ENCODE results near the gene PTPRT. TPM values are rescaled to one million over a fixed set of nuclear protein-coding genes. Genes with fewer than 3 reads are reported as not detected.

Gene PTPRT
- total RNA-seq, 6 donors from 2014 or later: 0.20 to 7.1 (median 3.8) TPM

- DNase-seq (no peak), ATAC-seq (ENCODE audit: low FRiP score in 2 of 2) (no peak)
- WGBS, 2 donors: 79 to 83% methylated on average over 4 of the region's 4 CpGs
- TF ChIP-seq CTCF (IDR thresholded peaks at IDR 0.05): no peak
- TF ChIP-seq POLR2AphosphoS5 (IDR thresholded peaks at IDR 0.05): no peak
- TF ChIP-seq EP300 (IDR thresholded peaks at IDR 0.05): no peak
- no peak for TF ChIP-seq POLR2A (IDR thresholded peaks at IDR 0.05)
- Histone ChIP-seq H3K27ac (no peak overlapping the region), H3K9me3 (no peaks in the 10 kb centered on the region), H3K27me3 (no peaks in the 10 kb centered on the region), H3K4me3 (no peak overlapping the region), H3K36me3 (no peaks in the 10 kb centered on the region), H3K4me1 (no peaks in the 10 kb centered on the region)
These were observed 695.4 kb downstream of the PTPRT start for GRCh38 chr20:42494290-42494689.

GRCh38 chr20:42493001-42493400 lies 696.7 kb downstream of the PTPRT start:
- Histone ChIP-seq H3K4me3 (no peak overlapping the region), H3K4me1 (no peaks in the 10 kb centered on the region), H3K36me3 (no peaks in the 10 kb centered on the region), H3K27ac (no peak overlapping the region), H3K27me3 (no peaks in the 10 kb centered on the region), H3K9me3 (no peaks in the 10 kb centered on the region)
- ATAC-seq (ENCODE audit: low FRiP score in 2 of 2): peak in 1 of 2 donors; percentile 43
- DNase-seq: no peak
- TF ChIP-seq POLR2AphosphoS5 (IDR thresholded peaks at IDR 0.05) (no peak), POLR2A (IDR thresholded peaks at IDR 0.05) (no peak), CTCF (IDR thresholded peaks at IDR 0.05) (no peak), EP300 (IDR thresholded peaks at IDR 0.05) (no peak)

- Histone ChIP-seq H3K27me3 (no peaks in the 10 kb centered on the region), H3K4me3 (no peak overlapping the region), H3K27ac (no peak overlapping the region), H3K36me3 (no peaks in the 10 kb centered on the region), H3K9me3 (no peaks in the 10 kb centered on the region), H3K4me1 (no peaks in the 10 kb centered on the region)
- TF ChIP-seq POLR2A (IDR thresholded peaks at IDR 0.05): no peak
- DNase-seq (no peak), ATAC-seq (ENCODE audit: low FRiP score in 2 of 2) (peak in 1 of 2 donors; percentile 42)
- WGBS, 2 donors: 74% methylated on average over 2 of the region's 2 CpGs
These were observed 697.4 kb downstream of the PTPRT start for GRCh38 chr20:42492290-42492689.

GRCh38 chr20:42485556-42485955 lies 704.1 kb downstream of the PTPRT start:
- Histone ChIP-seq H3K27ac (no peak overlapping the region), H3K27me3 (no peaks in the 10 kb centered on the region), H3K4me3 (no peak overlapping the region), H3K36me3 (no peaks in the 10 kb centered on the region), H3K9me3 (no peaks in the 10 kb centered on the region), H3K4me1 (peaks cover 0 to 10% (median 3%) of the 10 kb centered on the region in 4 donors)
- DNase-seq (no peak), ATAC-seq (ENCODE audit: low FRiP score in 2 of 2) (no peak)
- TF ChIP-seq EP300 (IDR thresholded peaks at IDR 0.05): no peak
- TF ChIP-seq POLR2A (IDR thresholded peaks at IDR 0.05): no peak
- TF ChIP-seq POLR2AphosphoS5 (IDR thresholded peaks at IDR 0.05): no peak
- 56 to 82% methylated on average over 2 of the region's 2 CpGs for WGBS, 2 donors

GRCh38 chr20:42484790-42485375 lies 704.8 kb downstream of the PTPRT start:
- no peak for DNase-seq
- Histone ChIP-seq H3K4me3 (no peak overlapping the region), H3K4me1 (peaks cover 0 to 10% (median 3%) of the 10 kb centered on the region in 4 donors), H3K27ac (no peak overlapping the region), H3K27me3 (no peaks in the 10 kb centered on the region), H3K36me3 (no peaks in the 10 kb centered on the region), H3K9me3 (no peaks in the 10 kb centered on the region)
- WGBS, 2 donors: 57 to 66% methylated on average over 5 of the region's 5 CpGs
- peak in 1 of 2 donors; percentile 39 for ATAC-seq (ENCODE audit: low FRiP score in 2 of 2)
- TF ChIP-seq EP300 (IDR thresholded peaks at IDR 0.05) (no peak), CTCF (IDR thresholded peaks at IDR 0.05) (no peak)

GRCh38 chr20:42484335-42484734 lies 705.4 kb downstream of the PTPRT start:
- Histone ChIP-seq H3K27me3 (no peaks in the 10 kb centered on the region), H3K4me3 (no peak overlapping the region), H3K9me3 (no peaks in the 10 kb centered on the region), H3K27ac (no peak overlapping the region), H3K4me1 (peaks cover 0 to 10% (median 3%) of the 10 kb centered on the region in 4 donors), H3K36me3 (no peaks in the 10 kb centered on the region)
- no peak for TF ChIP-seq POLR2A (IDR thresholded peaks at IDR 0.05)
- TF ChIP-seq CTCF (IDR thresholded peaks at IDR 0.05): no peak
- TF ChIP-seq POLR2AphosphoS5 (IDR thresholded peaks at IDR 0.05): no peak
- no peak for DNase-seq
- ATAC-seq (ENCODE audit: low FRiP score in 2 of 2): peak in 1 of 2 donors; percentile 93
- WGBS, 2 donors: 43 to 57% methylated on average over 3 of the region's 3 CpGs
